Measurements from ENCODE around the gene ZNF280D.

DNA sequence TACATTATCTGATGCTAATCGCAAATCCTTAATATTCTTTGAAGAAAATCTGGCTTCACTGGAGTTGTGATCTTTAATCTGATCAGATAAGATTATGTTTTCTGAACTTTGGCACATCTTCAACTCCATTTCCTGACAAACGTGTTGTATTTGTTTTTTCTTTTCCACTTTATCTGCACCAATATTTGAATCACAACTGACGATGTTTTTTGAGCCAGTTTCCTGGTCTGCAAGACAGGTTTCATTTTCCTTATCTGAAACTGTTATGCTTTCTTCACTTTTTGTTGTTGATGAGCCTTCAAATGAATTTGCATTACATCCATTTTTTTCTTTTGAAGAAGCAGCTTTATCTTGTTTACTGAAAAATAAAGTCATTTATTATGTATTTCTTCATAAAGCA lies 101.5 kb downstream of the ZNF280D start:
- TF ChIP-seq, protein P1, sequence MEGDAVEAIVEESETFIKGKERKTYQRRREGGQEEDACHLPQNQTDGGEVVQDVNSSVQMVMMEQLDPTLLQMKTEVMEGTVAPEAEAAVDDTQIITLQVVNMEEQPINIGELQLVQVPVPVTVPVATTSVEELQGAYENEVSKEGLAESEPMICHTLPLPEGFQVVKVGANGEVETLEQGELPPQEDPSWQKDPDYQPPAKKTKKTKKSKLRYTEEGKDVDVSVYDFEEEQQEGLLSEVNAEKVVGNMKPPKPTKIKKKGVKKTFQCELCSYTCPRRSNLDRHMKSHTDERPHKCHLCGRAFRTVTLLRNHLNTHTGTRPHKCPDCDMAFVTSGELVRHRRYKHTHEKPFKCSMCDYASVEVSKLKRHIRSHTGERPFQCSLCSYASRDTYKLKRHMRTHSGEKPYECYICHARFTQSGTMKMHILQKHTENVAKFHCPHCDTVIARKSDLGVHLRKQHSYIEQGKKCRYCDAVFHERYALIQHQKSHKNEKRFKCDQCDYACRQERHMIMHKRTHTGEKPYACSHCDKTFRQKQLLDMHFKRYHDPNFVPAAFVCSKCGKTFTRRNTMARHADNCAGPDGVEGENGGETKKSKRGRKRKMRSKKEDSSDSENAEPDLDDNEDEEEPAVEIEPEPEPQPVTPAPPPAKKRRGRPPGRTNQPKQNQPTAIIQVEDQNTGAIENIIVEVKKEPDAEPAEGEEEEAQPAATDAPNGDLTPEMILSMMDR (IDR thresholded peaks at IDR 0.05): no peak
- TF ChIP-seq POLR2A (IDR thresholded peaks at IDR 0.05) (no peak), POLR2AphosphoS5 (IDR thresholded peaks at IDR 0.05) (no peak)
